ENCODE results near the gene GADL1.

DNA sequence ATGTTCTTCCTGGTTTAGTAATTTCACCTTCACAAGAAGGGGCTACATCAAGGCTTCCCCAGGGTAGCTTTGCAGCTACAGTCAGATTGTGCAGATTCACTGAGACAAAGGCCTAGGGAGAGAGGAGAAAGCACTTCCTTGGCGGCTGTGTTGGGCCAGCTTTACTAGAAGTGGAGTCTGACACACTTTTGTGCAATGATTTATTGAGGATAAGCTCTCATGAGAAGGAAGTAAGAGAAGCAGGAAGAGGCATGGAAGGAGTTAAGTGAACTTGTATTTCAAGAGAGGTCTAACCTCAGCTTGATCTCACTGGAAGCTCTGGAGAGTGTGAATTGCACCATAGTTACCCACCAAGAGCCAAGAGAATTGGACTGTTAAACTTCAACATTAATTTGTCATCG, 209.2 kb downstream of the GADL1 start:
- no peak for TF ChIP-seq POLR2A (IDR thresholded peaks at IDR 0.05; ENCODE audit: low read depth, low read length)
- no peak for TF ChIP-seq TAF1 (IDR thresholded peaks at IDR 0.05; ENCODE audit: low read depth, low read length)
- TF ChIP-seq POLR2AphosphoS5 (IDR thresholded peaks at IDR 0.05; ENCODE audit: low read depth, low read length), result no peak

Measured in GM12891 (cell line).